Activated CD4-positive, alpha-beta T cell treated with anti-CD3 and anti-CD28 coated beads, Interleukin-10, Interleukin-2, amounts not matched to agents 100 ng/mL and 50 ng/mL, durations not matched to agents 16 hours and 8 hours (primary cell): ENCODE measurements around the gene UGT8.

Experiments
- DNase-seq: peaks from one replicate; pipeline ENCODE4 v3.0.0-alpha.2; 2020

Gene UGT8

DNA sequence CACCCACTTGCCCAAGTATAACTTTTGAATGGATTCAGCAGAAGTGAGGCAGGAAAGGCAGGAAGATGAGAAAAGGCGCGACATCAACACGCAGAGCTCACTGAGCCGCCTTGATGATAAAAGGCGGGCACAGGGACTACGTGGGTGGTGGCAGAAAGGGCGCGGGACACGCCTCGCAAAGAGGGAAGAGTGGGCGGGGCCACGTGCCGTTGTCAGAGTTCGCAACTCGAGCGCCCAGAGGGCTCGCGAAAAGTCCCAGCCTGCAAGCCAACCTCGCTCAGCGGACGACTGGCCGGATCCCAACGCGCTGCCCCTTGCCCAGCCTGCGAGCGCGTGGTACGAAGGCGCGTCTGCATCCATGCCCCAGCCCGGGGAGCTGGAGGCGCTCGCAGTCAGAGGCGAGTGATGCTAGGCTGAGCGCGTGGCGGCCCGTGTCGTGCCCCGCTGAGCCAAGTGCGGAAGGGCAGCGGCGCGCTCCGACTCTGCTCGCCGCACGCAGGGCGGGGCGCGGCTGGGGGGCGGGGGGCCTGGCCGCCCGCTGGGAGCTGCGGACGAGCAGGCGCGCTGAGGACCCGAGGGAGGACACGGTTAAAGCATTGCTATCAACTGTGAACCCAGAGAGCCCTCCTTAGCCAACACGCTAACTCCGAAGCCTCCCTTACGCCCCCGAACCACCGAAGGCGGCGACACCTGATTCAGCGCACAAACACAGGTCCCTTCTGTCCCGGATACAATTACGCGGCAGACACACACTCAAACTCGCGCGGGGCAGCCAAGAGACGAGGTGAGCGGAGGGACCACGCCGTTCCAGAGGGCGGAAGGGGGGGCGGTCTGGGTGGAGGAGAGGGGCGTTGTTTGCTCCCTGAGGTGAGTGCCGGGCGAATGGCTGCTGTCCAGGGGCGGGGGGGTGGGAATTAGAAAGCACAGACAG lies at the start of gene UGT8:
Gene UGT8 (plus strand): TSS at position 617 of the 931 bp plus-strand sequence. CDS start 24,074 bp downstream, outside the sequence.
- peak; percentile 37 for DNase-seq

DNA sequence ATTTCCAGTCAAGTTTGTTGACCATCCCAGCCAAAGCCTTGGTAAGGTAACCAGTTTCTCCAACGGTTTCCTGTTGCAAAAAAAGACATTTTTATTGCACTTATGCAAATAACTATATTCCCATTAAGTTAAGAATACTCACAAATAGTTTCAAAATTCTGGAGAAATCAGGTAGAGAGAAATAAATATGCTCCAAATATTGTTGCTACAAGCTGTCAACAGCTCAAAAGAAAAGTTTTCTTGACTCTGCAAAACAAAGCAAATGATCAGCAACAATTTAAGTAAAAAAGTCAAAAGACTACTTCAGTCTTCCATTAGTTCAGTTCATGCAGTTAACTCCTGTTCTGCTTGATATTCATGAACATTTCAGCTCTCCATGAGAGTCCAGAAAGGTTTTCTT lies 49.0 kb upstream of the UGT8 start:
- DNase-seq, result no peak

DNA sequence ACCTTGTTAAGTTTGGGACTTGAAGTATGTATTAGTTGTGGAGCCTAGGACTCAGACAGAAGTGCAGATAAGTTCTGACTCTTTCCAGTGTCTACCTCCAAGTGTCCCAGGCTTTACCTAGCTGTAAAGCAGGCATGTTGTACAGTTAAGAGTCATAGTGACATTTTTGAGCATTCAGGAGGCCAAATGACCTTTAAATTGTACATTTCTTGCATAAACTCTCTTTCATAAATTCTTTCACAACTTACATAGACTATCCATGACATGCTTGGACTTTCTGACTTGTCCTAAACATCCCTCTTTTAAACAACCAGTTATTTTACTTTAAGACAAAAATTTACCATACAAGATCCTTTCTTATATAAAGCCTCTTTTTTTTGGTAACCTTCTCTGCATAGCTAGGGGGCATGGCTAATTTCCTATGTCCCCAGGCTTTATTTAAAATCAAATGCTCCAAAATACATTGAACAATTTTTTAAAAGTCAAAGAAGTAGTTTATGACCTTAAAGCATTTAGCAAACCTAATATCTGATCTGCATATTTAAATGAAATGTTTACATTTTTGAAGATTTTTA lies 40.1 kb upstream of the UGT8 start:
- DNase-seq, result no peak

- no peak for DNase-seq
Observed at GRCh38 chr4:114561590-114561989, 37.0 kb upstream of the UGT8 start.

- no peak for DNase-seq
Observed at GRCh38 chr4:114562176-114562904, 36.3 kb upstream of the UGT8 start.

GRCh38 chr4:114563536-114564315 lies 34.9 kb upstream of the UGT8 start:
- DNase-seq, result no peak

GRCh38 chr4:114577386-114577785 lies 21.2 kb upstream of the UGT8 start:
- no peak for DNase-seq

GRCh38 chr4:114582621-114583020 lies 16.0 kb upstream of the UGT8 start:
- DNase-seq, result no peak

GRCh38 chr4:114588305-114588704 lies 10.3 kb upstream of the UGT8 start:
- DNase-seq, result no peak

GRCh38 chr4:114590360-114590759 lies 8.2 kb upstream of the UGT8 start:
- DNase-seq, result peak; percentile 22

DNA sequence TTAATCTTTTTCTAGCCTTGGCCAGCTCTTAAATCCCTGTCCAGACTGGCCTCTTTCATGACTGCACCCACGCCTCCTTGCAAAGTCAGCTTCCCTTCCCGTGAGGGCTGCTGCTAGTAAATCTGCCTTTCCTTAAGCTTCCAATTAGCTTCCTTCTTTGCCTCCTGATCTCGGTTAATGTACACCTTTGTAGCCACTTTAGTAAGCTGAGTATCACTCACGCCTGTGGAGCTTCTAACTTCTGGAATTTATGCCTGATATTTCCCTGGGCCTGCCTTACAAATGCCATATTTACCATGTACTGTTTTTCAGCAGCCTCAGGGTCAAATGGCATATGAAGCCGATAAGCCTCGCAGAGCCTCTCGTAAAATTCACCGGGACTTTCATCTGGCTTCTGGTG lies 5.1 kb upstream of the UGT8 start:
- DNase-seq, result no peak

DNA sequence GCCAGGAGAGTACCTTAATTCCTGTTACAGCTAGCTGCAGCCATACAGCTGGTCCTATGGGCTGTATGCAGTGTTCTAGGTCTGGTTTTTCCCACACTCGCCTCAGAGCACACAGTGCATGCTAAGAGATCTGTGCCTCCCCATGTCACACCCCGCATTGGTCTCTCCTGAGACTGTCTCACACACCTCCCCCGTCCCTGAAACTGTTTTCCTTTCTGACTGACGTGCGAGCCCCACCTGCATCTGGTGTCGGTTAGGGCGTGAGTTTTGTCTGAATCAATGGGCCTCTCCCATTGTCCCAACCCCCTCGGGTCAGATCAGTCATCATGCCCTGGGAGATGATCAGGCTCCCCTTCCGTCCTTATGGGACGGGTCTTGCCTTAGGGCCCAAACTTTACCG lies 3.4 kb upstream of the UGT8 start:
- no peak for DNase-seq

DNA sequence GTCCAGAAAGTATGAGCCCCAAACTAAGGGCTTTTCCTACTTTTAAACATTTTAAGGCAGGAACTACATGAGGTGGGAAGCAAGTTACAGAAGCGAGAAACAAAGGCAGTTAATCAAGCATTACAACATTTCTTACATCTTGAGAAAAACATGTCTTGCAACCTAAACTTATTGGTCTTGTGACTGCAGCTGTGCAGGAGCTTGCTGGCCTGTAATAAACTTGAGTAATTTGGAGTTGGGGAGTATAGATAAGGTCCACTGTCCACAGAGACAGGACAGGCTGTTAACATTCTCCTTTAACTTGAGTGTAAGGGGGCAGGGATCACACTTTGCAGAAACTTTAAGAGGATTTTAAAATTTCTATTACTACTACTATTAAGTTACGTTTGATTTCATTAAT lies 2.7 kb upstream of the UGT8 start:
- DNase-seq, result no peak

- no peak for DNase-seq
Observed at GRCh38 chr4:114597410-114598115, 1.0 kb upstream of the UGT8 start.

- DNase-seq, result no peak
Observed at GRCh38 chr4:114599231-114599902, 760 bp downstream of the UGT8 start.

DNA sequence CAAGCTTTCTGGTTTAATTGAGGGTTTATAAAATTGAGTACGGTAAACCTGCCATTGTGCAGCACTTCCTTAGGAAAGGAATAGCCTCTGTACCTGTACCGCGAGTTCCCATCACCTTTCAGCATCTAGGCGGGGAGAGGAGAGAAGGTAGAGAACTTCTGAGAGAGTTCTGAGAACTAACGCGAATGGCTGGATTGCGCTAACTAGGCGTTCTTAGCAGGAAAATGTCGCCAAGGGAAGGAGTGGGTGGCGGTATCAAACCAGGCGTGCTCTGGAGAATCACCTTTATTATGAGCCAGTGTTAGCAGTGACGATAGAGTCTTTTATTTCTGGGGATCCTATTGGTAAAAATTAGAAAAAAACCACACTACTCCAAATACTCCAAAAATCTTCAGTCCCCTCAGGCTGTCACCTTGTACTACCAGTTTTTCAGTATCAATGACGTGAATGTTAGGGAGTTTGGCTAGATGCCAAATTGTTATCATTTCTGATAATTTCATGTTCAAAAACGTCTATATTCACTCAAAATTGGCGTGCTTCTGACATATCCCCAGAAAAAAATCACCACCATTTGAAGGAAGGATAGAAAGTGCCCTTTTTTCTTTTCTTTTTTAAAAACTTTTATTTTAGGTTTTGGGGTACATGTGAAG lies 1.4 kb downstream of the UGT8 start:
- DNase-seq, result no peak

DNA sequence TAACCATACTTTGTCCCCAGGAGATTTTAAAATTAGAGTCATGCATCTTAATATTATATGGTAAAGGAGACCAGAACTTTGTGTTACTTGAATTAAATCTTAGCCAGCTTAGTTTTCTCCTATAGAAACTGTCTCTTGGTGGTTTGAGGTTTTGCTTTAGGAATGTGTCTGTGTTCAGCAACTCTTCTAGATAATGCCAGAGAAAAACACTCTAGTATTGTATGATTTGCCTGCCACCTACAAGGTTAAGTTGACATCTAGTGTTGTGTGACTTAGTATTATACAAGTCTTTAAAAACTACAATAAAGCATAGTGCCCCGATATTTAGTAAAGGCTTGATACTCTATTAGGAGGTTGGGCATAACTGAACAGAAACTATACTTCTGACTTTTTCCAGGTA lies 2.1 kb downstream of the UGT8 start:
- no peak for DNase-seq

GRCh38 chr4:114601304-114602052 lies 2.9 kb downstream of the UGT8 start:
- no peak for DNase-seq

- DNase-seq, result no peak
Observed at GRCh38 chr4:114603497-114603896, 4.9 kb downstream of the UGT8 start.

DNA sequence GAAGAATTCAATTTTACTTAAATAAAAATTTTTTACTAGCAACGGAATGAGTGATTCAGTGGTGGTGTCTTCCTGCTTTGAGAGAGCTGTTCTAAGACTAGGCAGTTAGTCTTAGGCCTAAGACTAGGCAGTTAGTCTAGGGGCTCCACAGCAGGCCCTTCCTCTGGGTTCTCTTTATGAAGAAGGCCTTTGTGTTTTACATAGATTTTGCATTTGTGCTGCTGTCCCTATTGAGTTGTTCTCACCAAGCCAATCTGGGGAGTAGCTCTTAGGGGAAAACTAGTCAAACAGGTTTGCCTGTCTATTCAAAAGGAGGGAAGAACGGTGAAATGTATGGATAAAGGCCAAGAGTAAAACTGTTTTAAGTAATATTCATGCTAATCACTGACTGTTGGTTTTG lies 7.6 kb downstream of the UGT8 start:
- no peak for DNase-seq
